ENCODE results near the gene C2orf76. TPM values are rescaled to one million over a fixed set of nuclear protein-coding genes. Genes with fewer than 3 reads are reported as not detected.

The C2orf76 gene
- total RNA-seq, 2 experiments from 2014 or later, result 15.4 to 17.7 TPM

GRCh38 chr2:119337749-119338148 is 28.9 kb downstream of the C2orf76 start:
- BruUV-seq (replicated peaks), result no TSS peak

GRCh38 chr2:119333833-119334232 is 32.8 kb downstream of the C2orf76 start:
- DNase-seq (ENCODE audit: low spot score), result no peak
- Histone ChIP-seq H3K27ac (ENCODE audit: low read depth, low read length, poor library complexity, severe bottlenecking) (no peak overlapping the region), H4K20me1 (ENCODE audit: insufficient read depth, low read length) (no peaks in the 10 kb centered on the region), H3K9me2 (ENCODE audit: insufficient read depth, low read length) (no peaks in the 10 kb centered on the region), H3K4me1 (ENCODE audit: insufficient read depth, low read length, poor library complexity, severe bottlenecking) (peaks cover 25% of the 10 kb centered on the region), H3K4me2 (ENCODE audit: low read length) (no peak overlapping the region), H3K9me3 (ENCODE audit: low read length) (no peaks in the 10 kb centered on the region), H3K79me2 (ENCODE audit: insufficient read depth, low read depth, low read length) (no peaks in the 10 kb centered on the region), H2AFZ (ENCODE audit: low read length) (no peak overlapping the region), H3K36me3 (ENCODE audit: insufficient read depth, low read length) (no peaks in the 10 kb centered on the region), H3K4me3 (ENCODE audit: low read depth, low read length, poor library complexity, severe bottlenecking) (no peak overlapping the region)
- BruUV-seq (replicated peaks), result no TSS peak
- intact Hi-C loops (cut with micrococcal nuclease; ENCODE audit: unreplicated experiment), result no loop called here
- ChIA-PET CTCF (ENCODE audit: unreplicated experiment) (no interaction called here), POLR2A (no interaction called here)
- TF ChIP-seq EZH2phosphoT487 (IDR thresholded peaks at IDR 0.05; ENCODE audit: borderline replicate concordance, low read depth, low read length) (no peak), CTCF (conservative IDR thresholded peaks at IDR 0.05; ENCODE audit: low read length) (no peak)

More at GRCh38 chr2:119337749-119338148, 28.9 kb downstream of the C2orf76 start:
- TF ChIP-seq EZH2phosphoT487 (IDR thresholded peaks at IDR 0.05; ENCODE audit: borderline replicate concordance, low read depth, low read length) (no peak), CTCF (conservative IDR thresholded peaks at IDR 0.05; ENCODE audit: low read length) (no peak)
- Histone ChIP-seq H3K36me3 (ENCODE audit: insufficient read depth, low read length) (no peaks in the 10 kb centered on the region), H3K9me3 (ENCODE audit: low read length) (no peaks in the 10 kb centered on the region), H3K79me2 (ENCODE audit: insufficient read depth, low read depth, low read length) (no peaks in the 10 kb centered on the region), H3K9me2 (ENCODE audit: insufficient read depth, low read length) (no peaks in the 10 kb centered on the region), H2AFZ (ENCODE audit: low read length) (peak overlapping the region; percentile 79; the same call in 1 of the 2 replicates), H3K4me1 (ENCODE audit: insufficient read depth, low read length, poor library complexity, severe bottlenecking) (peaks cover 39% of the 10 kb centered on the region), H3K27ac (ENCODE audit: low read depth, low read length, poor library complexity, severe bottlenecking) (no peak overlapping the region), H3K4me2 (ENCODE audit: low read length) (0 out of 2 replicates have a peak overlapping the region, but pooled peaks have one; percentile 52), H3K4me3 (ENCODE audit: low read depth, low read length, poor library complexity, severe bottlenecking) (no peak overlapping the region), H4K20me1 (ENCODE audit: insufficient read depth, low read length) (no peaks in the 10 kb centered on the region)
- POLR2A ChIA-PET, result interaction anchor here (0.9 to 1.8 kb wide), 5 partner anchors 12 to 29 kb away, joined by 3 to 9 read pairs (median 4); partner anchors contain the start of genes C2orf76 and DBI
- CTCF ChIA-PET (ENCODE audit: unreplicated experiment), result no interaction called here
- no peak for DNase-seq (ENCODE audit: low spot score)
- intact Hi-C loops (cut with micrococcal nuclease; ENCODE audit: unreplicated experiment), result no loop called here

GRCh38 chr2:119333360-119333759 is 33.3 kb downstream of the C2orf76 start:
- Histone ChIP-seq H3K9me2 (ENCODE audit: insufficient read depth, low read length) (no peaks in the 10 kb centered on the region), H3K4me2 (ENCODE audit: low read length) (no peak overlapping the region), H3K4me3 (ENCODE audit: low read depth, low read length, poor library complexity, severe bottlenecking) (no peak overlapping the region), H3K4me1 (ENCODE audit: insufficient read depth, low read length, poor library complexity, severe bottlenecking) (peaks cover 20% of the 10 kb centered on the region), H3K79me2 (ENCODE audit: insufficient read depth, low read depth, low read length) (no peaks in the 10 kb centered on the region), H2AFZ (ENCODE audit: low read length) (no peak overlapping the region), H3K9me3 (ENCODE audit: low read length) (no peaks in the 10 kb centered on the region), H3K36me3 (ENCODE audit: insufficient read depth, low read length) (no peaks in the 10 kb centered on the region), H4K20me1 (ENCODE audit: insufficient read depth, low read length) (no peaks in the 10 kb centered on the region), H3K27ac (ENCODE audit: low read depth, low read length, poor library complexity, severe bottlenecking) (no peak overlapping the region)
- no TSS peak for BruUV-seq (replicated peaks)
- intact Hi-C loops (cut with micrococcal nuclease; ENCODE audit: unreplicated experiment), result no loop called here
- ChIA-PET CTCF (ENCODE audit: unreplicated experiment) (no interaction called here), POLR2A (no interaction called here)
- TF ChIP-seq EZH2phosphoT487 (IDR thresholded peaks at IDR 0.05; ENCODE audit: borderline replicate concordance, low read depth, low read length) (no peak), CTCF (conservative IDR thresholded peaks at IDR 0.05; ENCODE audit: low read length) (no peak)
- no peak for DNase-seq (ENCODE audit: low spot score)
